Erythroblast (primary cell): ENCODE data around the gene TMEM250.
"Not testable (repeated sequence)": the region's sequence is repeated elsewhere in the genome, so short reads cannot be mapped to it uniquely, and the experiment has no call there.

Experiments used
- DNase-seq, 2 experiments: peaks; one replicate each; lab custom pipeline; 2025; lab: John Stamatoyannopoulos, UW
- GATA1 ChIP-seq: IDR thresholded peaks from 2 replicates; pipeline ENCODE4 v1.6.1; 2011; ENCODE audit warnings: low read depth, mild to moderate bottlenecking, control low read depth, low read length, moderate library complexity
- POLR2A ChIP-seq: IDR thresholded peaks from 2 replicates; pipeline ENCODE4 v1.6.1; 2011; ENCODE audit warnings: mild to moderate bottlenecking, low read length

The TMEM250 gene

DNA sequence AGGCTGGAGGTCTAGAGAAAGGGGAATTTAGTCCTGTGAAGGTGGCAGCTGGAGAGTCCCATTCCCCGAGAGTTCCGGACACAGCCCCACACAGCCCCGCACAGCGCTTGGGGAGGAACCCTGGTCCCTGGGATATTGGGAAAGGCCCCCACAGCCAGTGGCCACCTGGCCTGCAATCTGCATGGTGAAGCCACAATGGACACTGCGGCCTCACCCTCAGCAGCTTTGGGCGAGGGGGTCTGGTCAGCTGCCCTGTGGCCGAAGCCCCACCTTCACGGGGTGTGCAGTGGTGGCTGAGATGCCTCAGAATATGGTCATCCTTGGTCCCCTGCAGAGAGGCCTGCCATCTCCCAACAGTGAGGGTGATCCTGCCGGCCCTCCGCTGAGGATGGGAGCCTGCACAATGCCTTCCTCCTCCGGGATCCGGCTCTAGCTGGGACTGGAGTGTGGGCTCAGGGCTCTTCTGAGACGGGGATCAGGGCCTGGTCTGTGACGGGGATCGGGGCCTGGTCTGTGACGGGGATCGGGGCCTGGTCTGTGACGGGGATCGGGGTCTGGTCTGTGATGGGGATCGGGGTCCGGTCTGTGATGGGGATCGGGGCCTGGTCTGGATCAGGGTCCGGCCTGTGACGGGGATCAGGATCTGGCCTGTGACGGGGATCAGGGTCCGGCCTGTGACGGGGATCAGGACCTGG is 33.3 kb upstream of the TMEM250 start:
- no peak for DNase-seq

DNA sequence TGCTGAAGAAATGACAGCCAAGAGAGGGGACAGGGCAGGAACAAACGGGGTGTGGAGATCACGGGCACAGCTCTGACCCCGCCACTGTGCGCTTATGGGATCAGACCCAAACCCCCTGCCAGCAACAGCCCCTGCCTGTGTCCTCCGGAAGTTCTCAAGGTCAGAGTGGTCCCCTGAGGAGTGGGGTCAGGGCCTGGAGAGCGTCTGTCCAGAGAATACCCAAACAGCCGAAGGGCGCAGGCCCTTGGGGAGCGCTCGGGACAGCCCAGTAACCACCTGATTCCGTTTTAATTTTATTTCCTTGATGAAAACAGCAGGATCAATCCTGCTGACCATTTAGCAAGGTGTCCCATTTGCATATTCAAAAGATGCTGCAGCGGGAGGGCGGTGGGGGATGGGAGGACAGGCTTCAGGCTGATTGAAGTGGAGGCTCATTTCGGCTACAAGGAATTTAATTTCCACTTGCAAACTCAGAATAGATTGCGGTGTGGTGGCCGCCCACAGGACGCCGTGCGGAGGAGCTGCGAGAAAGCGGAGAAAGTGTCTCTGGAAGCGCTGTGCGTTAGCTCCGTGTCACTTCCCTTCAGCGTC is 32.6 kb upstream of the TMEM250 start:
- DNase-seq: no peak
- no peak for TF ChIP-seq POLR2A
- TF ChIP-seq GATA1: no peak

More for the DNA sequence above, 33.3 kb upstream of the TMEM250 start:
- no peak for TF ChIP-seq POLR2A
- TF ChIP-seq GATA1: no peak

DNA sequence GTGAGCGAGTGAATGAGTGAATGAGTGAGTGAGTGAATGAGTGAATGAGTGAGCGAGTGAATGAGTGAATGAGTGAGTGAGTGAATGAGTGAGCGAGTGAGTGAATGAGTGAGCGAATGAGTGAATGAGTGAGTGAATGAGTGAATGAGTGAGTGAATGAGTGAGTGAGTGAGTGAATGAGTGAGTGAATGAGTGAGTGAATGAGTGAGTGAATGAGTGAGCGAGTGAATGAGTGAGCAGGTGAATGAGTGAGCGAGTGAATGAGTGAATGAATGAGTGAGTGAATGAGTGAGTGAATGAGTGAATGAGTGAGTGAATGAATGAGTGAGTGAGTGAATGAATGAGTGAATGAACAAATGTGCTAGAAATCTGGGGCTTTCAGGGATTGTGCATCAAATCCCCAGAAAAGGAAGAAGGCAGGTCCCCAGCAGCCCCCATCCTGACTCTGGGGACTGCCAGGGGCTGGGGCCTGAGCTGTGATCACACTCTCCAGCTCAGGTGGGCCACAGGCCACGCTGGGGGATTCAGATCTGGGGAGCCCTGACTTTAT is 32.1 kb upstream of the TMEM250 start:
- DNase-seq: not testable (repeated sequence)

DNA sequence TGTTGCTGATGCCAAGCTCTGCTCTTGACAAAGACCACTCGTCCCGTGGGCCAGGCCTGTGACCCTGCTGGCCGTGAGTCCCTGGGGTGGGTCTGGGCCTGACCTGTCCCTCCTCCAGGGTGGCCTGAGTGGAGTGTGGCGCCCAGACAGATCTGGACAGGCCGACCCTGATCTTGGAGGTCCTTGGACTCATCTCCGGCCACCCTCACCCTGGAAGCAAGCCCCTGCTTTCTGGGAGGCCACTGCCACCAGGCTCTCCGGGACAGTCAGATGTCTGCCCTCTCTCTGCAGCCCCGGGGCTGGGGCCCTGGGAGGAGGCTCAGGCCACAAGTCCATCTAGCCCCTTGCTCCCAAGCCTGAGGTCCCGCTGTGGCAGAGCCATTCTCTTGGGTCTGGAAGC is 31.2 kb upstream of the TMEM250 start:
- no peak for DNase-seq
- TF ChIP-seq POLR2A: no peak
- no peak for TF ChIP-seq GATA1

DNA sequence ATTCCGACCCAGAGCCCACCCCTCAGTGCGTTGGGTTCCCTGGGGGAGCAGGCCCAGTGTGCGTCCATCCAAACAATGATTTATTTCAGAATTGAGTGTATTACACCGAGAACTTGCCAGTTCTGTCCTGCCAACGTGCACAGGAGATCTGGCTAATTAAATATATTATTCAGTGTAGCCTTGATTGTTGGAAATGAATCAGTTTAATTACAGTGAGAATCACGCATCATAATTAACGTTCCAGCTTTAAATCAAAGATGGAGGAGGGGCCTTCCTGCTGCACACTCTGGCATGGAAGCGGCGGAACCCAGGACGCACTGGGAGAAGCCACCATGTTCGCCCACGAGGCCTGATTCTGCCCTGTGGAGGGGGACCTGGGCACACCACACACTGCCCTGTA is 30.7 kb upstream of the TMEM250 start:
- DNase-seq: no peak
- TF ChIP-seq GATA1: no peak
- no peak for TF ChIP-seq POLR2A

DNA sequence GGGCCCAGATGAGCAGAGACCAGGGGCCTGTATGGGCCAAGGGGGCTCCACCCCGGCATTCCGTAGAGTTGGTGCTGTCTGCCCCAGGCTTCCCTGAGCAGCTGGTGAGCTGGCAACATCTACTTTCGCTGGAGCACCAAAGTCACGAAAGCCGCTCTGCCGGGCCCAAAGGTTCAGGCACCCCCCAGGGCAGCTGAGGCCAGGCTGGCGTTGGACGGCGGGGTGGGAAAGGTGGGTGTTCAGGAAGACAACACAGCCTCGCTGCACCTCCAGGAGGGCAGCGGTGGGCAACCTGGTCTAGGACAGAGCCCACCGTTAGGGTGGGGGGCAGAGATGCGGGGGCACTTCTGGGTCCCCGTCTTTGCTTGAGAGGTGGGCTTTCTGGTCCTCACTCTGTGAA is 30.1 kb upstream of the TMEM250 start:
- TF ChIP-seq GATA1: no peak
- no peak for TF ChIP-seq POLR2A
- DNase-seq: no peak

DNA sequence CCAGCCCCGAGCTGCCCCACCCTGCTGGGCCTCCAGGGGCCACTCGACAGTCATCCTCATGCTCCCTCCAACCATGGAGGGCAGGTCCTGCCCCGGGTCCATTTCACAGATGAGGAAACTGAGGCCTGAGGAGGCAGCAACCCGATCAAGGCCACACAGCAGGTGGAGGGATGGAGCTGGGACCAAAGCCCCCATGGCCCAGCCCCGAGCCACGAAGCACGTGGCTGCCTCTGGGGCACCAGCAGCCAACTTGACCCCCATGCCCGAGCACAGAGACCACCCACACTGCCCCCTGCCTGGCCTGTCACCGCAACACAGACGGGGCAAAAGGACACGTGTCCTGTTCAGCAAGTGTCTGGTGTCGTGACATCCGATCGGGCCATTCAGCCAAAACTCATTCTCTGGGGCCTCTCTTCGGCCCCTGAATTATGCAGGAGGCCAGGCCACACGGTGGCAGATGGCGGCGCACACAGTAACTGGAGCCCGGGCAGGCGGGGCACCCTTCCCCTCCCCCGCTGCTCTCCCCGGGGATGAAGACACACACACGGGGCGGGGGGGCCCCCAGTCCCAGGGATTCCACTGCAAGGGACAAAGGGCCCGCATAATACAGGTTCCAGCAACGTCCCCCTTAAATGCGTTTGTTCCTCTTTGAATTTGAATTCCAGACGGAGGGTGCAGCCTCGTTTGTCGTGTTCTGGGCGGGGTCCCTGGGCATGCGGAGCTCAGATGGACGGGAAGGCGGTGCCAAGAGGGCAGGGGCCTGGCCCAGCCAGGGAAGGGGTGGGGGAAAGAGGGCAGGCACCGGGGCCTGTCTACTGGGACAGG is 29.4 kb upstream of the TMEM250 start:
- DNase-seq: no peak
- TF ChIP-seq GATA1 (no peak), POLR2A (no peak)

DNA sequence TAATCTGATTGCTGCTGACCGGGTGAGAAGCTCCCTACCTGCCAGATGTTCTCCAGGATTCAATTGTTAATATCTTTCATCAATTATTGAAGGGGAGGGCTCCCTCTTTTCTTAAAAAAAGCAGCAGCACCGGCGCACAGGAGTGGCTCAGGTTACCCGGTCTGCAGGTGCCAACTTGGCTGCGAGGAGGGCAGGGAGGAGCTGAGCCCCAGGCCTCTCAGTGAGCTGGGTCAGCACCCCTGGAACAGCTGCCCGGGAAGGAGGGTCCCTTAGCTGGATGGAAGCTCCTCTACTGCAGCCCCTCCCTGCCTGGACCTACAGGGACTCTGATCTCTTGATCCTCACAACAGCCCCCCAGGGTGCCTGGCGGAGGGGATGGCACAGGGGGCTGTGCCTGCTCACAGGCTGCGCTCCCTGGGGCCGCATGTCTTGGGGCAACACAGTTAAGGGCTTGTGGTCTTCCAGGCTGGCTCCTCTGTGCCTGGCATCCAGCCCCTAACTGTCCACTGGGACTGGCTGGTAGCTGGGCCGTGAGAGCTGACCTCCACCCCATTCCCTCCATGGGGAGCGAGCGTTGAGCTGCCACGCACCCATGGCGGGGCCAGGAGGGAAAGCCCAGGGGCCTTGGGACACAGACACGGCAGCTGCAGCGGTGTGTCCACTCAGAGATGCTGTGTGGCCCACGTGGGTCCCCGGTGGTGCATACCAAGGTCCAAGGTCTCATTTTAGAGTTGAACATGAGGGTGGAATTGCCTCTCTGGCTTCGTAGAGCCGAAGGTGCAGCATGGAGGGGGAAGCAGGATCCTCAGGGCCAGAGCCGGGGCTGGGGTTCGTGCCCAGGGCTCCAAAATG is 28.6 kb upstream of the TMEM250 start:
- TF ChIP-seq GATA1 (no peak), POLR2A (no peak)
- no peak for DNase-seq

DNA sequence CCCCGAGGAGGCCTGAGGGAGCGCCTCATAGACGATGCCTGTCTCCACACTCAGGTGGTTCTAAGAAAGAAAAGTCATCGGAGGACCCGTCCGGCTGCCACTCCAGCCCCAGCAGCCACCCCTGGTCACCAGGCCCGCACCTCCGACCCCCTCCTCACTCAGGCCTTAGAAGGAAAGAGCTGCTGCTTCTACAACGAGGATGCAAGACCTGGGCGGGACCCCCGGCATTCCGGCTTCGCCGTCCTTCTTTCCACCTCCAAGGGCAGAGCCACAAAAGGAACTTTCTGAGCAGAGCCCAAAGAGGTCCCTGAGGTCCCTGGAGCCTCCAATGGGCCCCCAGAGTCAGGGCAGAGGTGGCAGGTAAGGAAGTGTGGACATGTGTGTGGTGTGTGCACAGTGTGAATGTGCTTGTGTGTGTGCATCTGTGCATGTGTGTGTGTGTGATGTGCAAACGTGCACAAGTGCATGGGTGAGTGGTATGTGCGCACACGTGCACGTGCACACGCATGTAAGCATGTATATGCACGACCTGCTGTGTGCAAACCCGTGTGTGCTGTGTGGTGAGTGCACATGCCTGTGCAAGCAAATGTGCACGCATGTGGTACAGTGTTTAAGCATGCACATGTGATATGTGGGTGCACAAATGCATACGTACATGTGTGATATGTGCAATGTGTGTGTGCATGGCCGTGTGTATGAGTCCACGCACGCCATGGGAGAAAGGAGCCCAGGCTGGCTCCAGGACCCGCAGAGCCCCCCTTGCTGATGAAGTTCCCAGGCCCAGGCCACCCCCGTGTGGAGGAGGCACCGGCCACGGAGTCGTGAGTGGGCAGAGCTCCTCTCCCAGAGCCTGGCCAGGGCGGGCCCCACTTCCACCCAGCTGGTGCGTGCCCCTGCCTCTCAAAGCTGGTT is 27.7 kb upstream of the TMEM250 start:
- DNase-seq: no peak
- TF ChIP-seq POLR2A (no peak), GATA1 (no peak)

DNA sequence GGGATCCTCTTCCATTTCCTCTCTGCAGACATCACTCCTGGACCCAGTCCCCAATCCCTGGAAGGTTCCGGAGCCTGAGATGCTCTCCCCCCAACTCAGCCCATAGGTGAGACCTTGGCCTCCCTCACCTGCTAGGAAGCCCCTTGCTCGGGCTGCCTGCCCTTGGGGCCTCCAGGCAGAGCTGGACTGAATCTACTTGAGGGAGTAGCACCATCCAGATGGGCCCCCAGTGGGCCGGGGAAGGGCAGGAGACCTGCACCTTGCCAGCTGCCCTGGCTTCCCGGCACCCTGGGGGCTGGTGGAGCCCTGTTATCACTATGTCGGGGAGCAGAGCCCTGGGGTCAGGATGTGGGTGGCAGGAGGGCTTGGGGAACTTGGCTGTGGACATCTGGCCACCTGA is 26.9 kb upstream of the TMEM250 start:
- TF ChIP-seq GATA1 (no peak), POLR2A (no peak)
- DNase-seq: no peak

DNA sequence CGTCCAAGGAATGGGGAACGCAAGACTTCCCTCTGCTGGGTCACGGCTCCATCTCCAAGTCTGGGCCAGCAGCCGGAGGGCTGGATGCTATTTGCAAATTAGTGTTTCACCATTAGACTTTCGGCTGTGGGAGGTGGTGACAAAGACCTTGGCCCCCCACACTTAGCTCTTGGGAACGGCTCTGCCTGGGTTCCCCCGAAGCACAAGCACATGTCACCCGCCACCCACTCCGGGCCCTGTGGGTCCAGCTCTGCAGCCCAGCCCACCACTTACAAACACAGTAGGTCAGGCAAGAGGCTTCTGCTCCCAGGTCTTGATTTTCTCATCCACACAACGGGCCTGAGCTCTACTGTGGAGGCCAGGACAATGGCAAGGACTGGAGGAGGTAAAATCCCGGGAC is 25.8 kb upstream of the TMEM250 start:
- no peak for DNase-seq
- no peak for TF ChIP-seq GATA1
- TF ChIP-seq POLR2A: no peak

DNA sequence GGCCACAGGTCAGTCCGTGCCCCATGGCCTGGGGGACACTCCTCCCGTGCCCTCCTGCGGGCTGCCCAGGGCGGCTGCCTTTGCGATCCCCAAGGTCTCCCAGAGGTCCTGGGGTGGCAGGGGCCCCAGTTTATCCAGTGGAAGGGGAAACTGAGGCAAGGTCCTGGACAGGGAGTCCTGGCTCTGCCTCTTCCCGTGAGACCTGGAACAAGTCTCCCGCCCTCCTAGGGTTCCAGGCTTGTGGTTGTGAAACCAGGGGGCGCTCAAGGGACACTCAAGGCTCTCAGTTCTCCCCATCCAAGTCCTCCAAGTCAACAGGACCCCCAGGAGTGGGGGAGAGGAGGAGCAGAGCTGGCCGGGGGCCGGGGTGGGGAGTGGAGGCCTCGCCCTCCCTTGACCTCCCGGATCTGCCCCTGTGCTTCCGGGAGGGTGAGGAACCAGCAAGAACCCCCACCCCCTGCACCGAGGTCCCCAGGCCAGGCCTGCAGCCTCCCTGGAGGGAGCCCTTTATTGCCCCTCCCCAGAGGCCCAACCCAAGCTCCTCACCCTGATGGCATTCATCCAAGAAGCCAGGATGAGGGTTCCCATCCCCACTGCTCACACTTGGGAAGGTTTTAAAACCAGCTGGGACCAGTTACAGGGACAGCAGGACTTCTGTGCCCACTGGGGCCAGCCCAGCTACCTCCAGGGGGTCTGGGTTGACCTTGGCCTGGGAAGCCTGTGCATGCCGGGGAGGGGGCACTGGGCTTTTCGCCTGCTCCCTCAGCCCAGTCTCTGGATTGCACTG is 24.7 kb upstream of the TMEM250 start:
- DNase-seq: peak; percentile 47 to 74

More for the DNA sequence above, 24.7 kb upstream of the TMEM250 start:
- TF ChIP-seq POLR2A: no peak
- no peak for TF ChIP-seq GATA1
